HG03064 (cell line): ENCODE data around the gene SMIM43.
"Not testable (repeated sequence)": the region's sequence is repeated elsewhere in the genome, so short reads cannot be mapped to it uniquely, and the experiment has no call there.

Experiments
- ATAC-seq: cut with Tn5 transposase; IDR thresholded peaks from one replicate; pipeline ENCODE4 v1.9.1; 2021; ENCODE audit warnings: low read depth; ENCODE audit not compliant: unreplicated experiment

The SMIM43 gene

GRCh38 chr4:121784401-121784800 is 19.4 kb upstream of the SMIM43 start:
- no peak for ATAC-seq

GRCh38 chr4:121783210-121783609 is 18.2 kb upstream of the SMIM43 start:
- no peak for ATAC-seq

GRCh38 chr4:121778991-121779628 is 14.1 kb upstream of the SMIM43 start:
- ATAC-seq: no peak

GRCh38 chr4:121777625-121778024 is 12.7 kb upstream of the SMIM43 start:
- no peak for ATAC-seq

- no peak for ATAC-seq
Observed at GRCh38 chr4:121776610-121777401, 11.8 kb upstream of the SMIM43 start.

GRCh38 chr4:121773883-121774282 is 8.9 kb upstream of the SMIM43 start:
- no peak for ATAC-seq

GRCh38 chr4:121771869-121772268 is 6.9 kb upstream of the SMIM43 start:
- no peak for ATAC-seq

GRCh38 chr4:121769341-121769740 is 4.4 kb upstream of the SMIM43 start:
- ATAC-seq: no peak

- ATAC-seq: no peak
Observed at GRCh38 chr4:121767166-121767565, 2.2 kb upstream of the SMIM43 start.

GRCh38 chr4:121765971-121766538 is 1.1 kb upstream of the SMIM43 start:
- ATAC-seq: no peak

GRCh38 chr4:121765368-121765705 is 373 bp upstream of the SMIM43 start:
- no peak for ATAC-seq

- ATAC-seq: no peak
Observed at GRCh38 chr4:121764303-121764701, 662 bp downstream of the SMIM43 start.

GRCh38 chr4:121760205-121760604 is 4.8 kb downstream of the SMIM43 start:
- no peak for ATAC-seq

- ATAC-seq: no peak
Observed at GRCh38 chr4:121758925-121759568, 5.9 kb downstream of the SMIM43 start.

GRCh38 chr4:121752142-121752541 is 12.8 kb downstream of the SMIM43 start:
- ATAC-seq: not testable (repeated sequence)

- no peak for ATAC-seq
Observed at GRCh38 chr4:121749225-121749624, 15.7 kb downstream of the SMIM43 start.

GRCh38 chr4:121742794-121743193 is 22.2 kb downstream of the SMIM43 start:
- no peak for ATAC-seq

- ATAC-seq: no peak
Observed at GRCh38 chr4:121741751-121742150, 23.2 kb downstream of the SMIM43 start.

- no peak for ATAC-seq
Observed at GRCh38 chr4:121740796-121741409, 24.1 kb downstream of the SMIM43 start.

GRCh38 chr4:121739575-121739974 is 25.4 kb downstream of the SMIM43 start:
- no peak for ATAC-seq
